Measurements from ENCODE around the gene CBFA2T3. TPM values are rescaled to one million over a fixed set of nuclear protein-coding genes. Genes with fewer than 3 reads are reported as not detected.

CBFA2T3 gene
- total RNA-seq, 1 donor from 2014 or later, result 2.4 TPM

GRCh38 chr16:89024546-89025060, 47.6 kb upstream of the CBFA2T3 start:
- H3K4me2 ChIP-seq (ENCODE audit: low read length), result no peak overlapping the region
- no peaks in the 10 kb centered on the region for H3K4me1 ChIP-seq (ENCODE audit: insufficient read depth, low read length)
- no peaks in the 10 kb centered on the region for H3K36me3 ChIP-seq (ENCODE audit: insufficient read depth, low read length)
- Mint-ChIP-seq H3K9me3 (ENCODE audit: unreplicated experiment) (no peaks in the 10 kb centered on the region), H3K27me3 (ENCODE audit: low read depth, unreplicated experiment) (peaks cover 13% of the 10 kb centered on the region), H3K4me3 (ENCODE audit: unreplicated experiment) (no peak overlapping the region), H3K36me3 (ENCODE audit: low read depth, unreplicated experiment) (no peaks in the 10 kb centered on the region), H3K4me1 (ENCODE audit: low read depth, unreplicated experiment) (peaks cover 8% of the 10 kb centered on the region), H3K27ac (ENCODE audit: unreplicated experiment) (no peak overlapping the region)
- H3K27ac ChIP-seq (ENCODE audit: low read depth, low read length), result no peak overlapping the region
- FAIRE-seq, result no peak
- peaks cover 4% of the 10 kb centered on the region for H3K9me3 ChIP-seq (ENCODE audit: insufficient read depth, low read depth, low read length)
- H3K4me3 ChIP-seq (ENCODE audit: insufficient read depth, low read depth, low read length), result no peak overlapping the region
- no peak for TF ChIP-seq CTCF (IDR thresholded peaks at IDR 0.05; ENCODE audit: insufficient read depth, low read depth, low read length)
- TF ChIP-seq EZH2 (IDR thresholded peaks at IDR 0.05; ENCODE audit: insufficient read depth, low read length), result no peak
- H3K27me3 ChIP-seq (ENCODE audit: insufficient read depth, low read length), result peaks cover 9% of the 10 kb centered on the region
- no peak for DNase-seq (ENCODE audit: low read depth)
- no peaks in the 10 kb centered on the region for H4K20me1 ChIP-seq (ENCODE audit: insufficient read depth, low read length)
- H2AFZ ChIP-seq (ENCODE audit: low read depth, low read length), result no peak overlapping the region
- no peaks in the 10 kb centered on the region for H3K79me2 ChIP-seq (ENCODE audit: insufficient read depth, low read length)
- no peak overlapping the region for H3K9ac ChIP-seq (ENCODE audit: low read length)

GRCh38 chr16:89023621-89024511, 46.9 kb upstream of the CBFA2T3 start:
- no peaks in the 10 kb centered on the region for H3K36me3 ChIP-seq (ENCODE audit: insufficient read depth, low read length)
- no peak for TF ChIP-seq CTCF (IDR thresholded peaks at IDR 0.05; ENCODE audit: insufficient read depth, low read depth, low read length)
- no peak for TF ChIP-seq EZH2 (IDR thresholded peaks at IDR 0.05; ENCODE audit: insufficient read depth, low read length)
- no peak overlapping the region for H3K27ac Mint-ChIP-seq (ENCODE audit: unreplicated experiment)
- H3K9me3 ChIP-seq (ENCODE audit: insufficient read depth, low read depth, low read length), result peaks cover 4% of the 10 kb centered on the region
- H3K79me2 ChIP-seq (ENCODE audit: insufficient read depth, low read length), result no peaks in the 10 kb centered on the region
- peaks cover 9% of the 10 kb centered on the region for H3K27me3 ChIP-seq (ENCODE audit: insufficient read depth, low read length)
- H3K27me3 Mint-ChIP-seq (ENCODE audit: low read depth, unreplicated experiment), result peaks cover 13% of the 10 kb centered on the region
- no peak overlapping the region for H2AFZ ChIP-seq (ENCODE audit: low read depth, low read length)
- no peak overlapping the region for H3K27ac ChIP-seq (ENCODE audit: low read depth, low read length)
- H3K9ac ChIP-seq (ENCODE audit: low read length), result no peak overlapping the region
- no peak for DNase-seq (ENCODE audit: low read depth)
- H3K4me3 Mint-ChIP-seq (ENCODE audit: unreplicated experiment), result no peak overlapping the region
- H3K4me3 ChIP-seq (ENCODE audit: insufficient read depth, low read depth, low read length), result no peak overlapping the region
- no peak for FAIRE-seq
- H3K36me3 Mint-ChIP-seq (ENCODE audit: low read depth, unreplicated experiment), result no peaks in the 10 kb centered on the region
- H3K4me1 Mint-ChIP-seq (ENCODE audit: low read depth, unreplicated experiment), result peaks cover 8% of the 10 kb centered on the region
- H4K20me1 ChIP-seq (ENCODE audit: insufficient read depth, low read length), result no peaks in the 10 kb centered on the region
- H3K9me3 Mint-ChIP-seq (ENCODE audit: unreplicated experiment), result no peaks in the 10 kb centered on the region
- H3K4me2 ChIP-seq (ENCODE audit: low read length), result no peak overlapping the region
- no peaks in the 10 kb centered on the region for H3K4me1 ChIP-seq (ENCODE audit: insufficient read depth, low read length)

- H3K27me3 Mint-ChIP-seq (ENCODE audit: low read depth, unreplicated experiment), result peaks cover 15% of the 10 kb centered on the region
- Histone ChIP-seq H3K9me3 (ENCODE audit: insufficient read depth, low read depth, low read length) (peaks cover 4% of the 10 kb centered on the region), H4K20me1 (ENCODE audit: insufficient read depth, low read length) (no peaks in the 10 kb centered on the region), H2AFZ (ENCODE audit: low read depth, low read length) (no peak overlapping the region), H3K79me2 (ENCODE audit: insufficient read depth, low read length) (no peaks in the 10 kb centered on the region), H3K9ac (ENCODE audit: low read length) (no peak overlapping the region), H3K36me3 (ENCODE audit: insufficient read depth, low read length) (no peaks in the 10 kb centered on the region), H3K4me1 (ENCODE audit: insufficient read depth, low read length) (no peaks in the 10 kb centered on the region), H3K4me2 (ENCODE audit: low read length) (no peak overlapping the region), H3K4me3 (ENCODE audit: insufficient read depth, low read depth, low read length) (no peak overlapping the region), H3K27me3 (ENCODE audit: insufficient read depth, low read length) (peaks cover 9% of the 10 kb centered on the region), H3K27ac (ENCODE audit: low read depth, low read length) (no peak overlapping the region)
- no peaks in the 10 kb centered on the region for H3K36me3 Mint-ChIP-seq (ENCODE audit: low read depth, unreplicated experiment)
- H3K4me1 Mint-ChIP-seq (ENCODE audit: low read depth, unreplicated experiment), result peaks cover 12% of the 10 kb centered on the region
- H3K4me3 Mint-ChIP-seq (ENCODE audit: unreplicated experiment), result no peak overlapping the region
- no peak overlapping the region for H3K27ac Mint-ChIP-seq (ENCODE audit: unreplicated experiment)
- FAIRE-seq (no peak), DNase-seq (ENCODE audit: low read depth) (no peak)
- no peak for TF ChIP-seq CTCF (IDR thresholded peaks at IDR 0.05; ENCODE audit: insufficient read depth, low read depth, low read length)
- no peaks in the 10 kb centered on the region for H3K9me3 Mint-ChIP-seq (ENCODE audit: unreplicated experiment)
Measured at GRCh38 chr16:89023151-89023551, 46.1 kb upstream of the CBFA2T3 start.

All from astrocyte (in vitro differentiated cells and primary cell).